Left lung (tissue), 10 donors: ENCODE measurements around the gene MAP3K5. TPM values are rescaled to one million over a fixed set of nuclear protein-coding genes. Genes with fewer than 3 reads are reported as not detected.

Experiments used
- ATAC-seq: fragments of 200-7000 bp; cut with Tn5 transposase; one replicate; pipeline ENCODE4 v1.9.1; 2020; ENCODE audit warnings: moderate library complexity
- DNase-seq, 4 donors: peaks; one replicate each; pipeline ENCODE4 v3.0.0-alpha.2; 2013 to 2020
- H3K27ac ChIP-seq, 2 donors: fragments of 200-600 bp; sonication (generic) in 1 of 2; one replicate each; pipeline versions ENCODE4 v1.5.0 to v1.8.0; 2020 to 2021
- H3K27me3 ChIP-seq, 2 donors: fragments of 200-600 bp; sonication (generic) in 1 of 2; one replicate each; pipeline versions ENCODE4 v1.5.0 to v1.8.0; 2020 to 2021
- H3K36me3 ChIP-seq, 2 donors: fragments of 200-600 bp; sonication (generic) in 1 of 2; one replicate each; pipeline versions ENCODE4 v1.5.0 to v1.8.0; 2020 to 2021
- H3K4me1 ChIP-seq, 2 donors: fragments of 200-600 bp; one replicate each; pipeline ENCODE4 v1.8.0; 2021
- H3K4me3 ChIP-seq, 2 donors: fragments of 200-600 bp; sonication (generic) in 1 of 2; one replicate each; pipeline versions ENCODE4 v1.5.0 to v1.8.0; 2020 to 2021; ENCODE audit warnings: mild to moderate bottlenecking in 1 of 2
- H3K9me3 ChIP-seq, 2 donors: fragments of 200-600 bp; sonication (generic) in 1 of 2; one replicate each; pipeline versions ENCODE4 v1.5.0 to v1.8.0; 2020 to 2021
- intact Hi-C, 2 donors: fragments of 100-400 bp; cut with DNase I; formaldehyde crosslinking; loops; one replicate each; pipeline versions ENCODE4 v1.11.2 to v1.14.2; 2022
- polyA plus RNA-seq, 6 donors: library from polyadenylated mRNA; unstranded; fragments of 120-200 nt; gene quantifications; one replicate each; pipeline ENCODE4 v1.2.1, GENCODE V29; 2013; ENCODE audit not compliant: insufficient read length in 6 of 6
- total RNA-seq, 2 donors: library from RNA; stranded (reverse); fragmentation: NEBNext Ultra II Directional; extraction: Animal tissue kit (Norgen Biotek cat#: 25700); gene quantifications; one replicate each; pipeline ENCODE4 v1.2.1, GENCODE V29; 2021
- TF ChIP-seq, protein P1 (sequence below), 2 donors: fragments of 200-600 bp; sonication (generic) in 1 of 2; IDR thresholded peaks; one replicate each; pipeline versions ENCODE4 v1.5.0 to v1.8.0; 2021; ENCODE audit warnings: antibody characterized with exemption in 2 of 2
- donor health status: DM: no; HTN: yes; CAD: no.
- donor health status: DM: no; HTN: no; CAD: no.

Gene MAP3K5
- total and polyA plus RNA-seq, 8 donors, result 6.3 to 27.7 (median 7.2) TPM

DNA sequence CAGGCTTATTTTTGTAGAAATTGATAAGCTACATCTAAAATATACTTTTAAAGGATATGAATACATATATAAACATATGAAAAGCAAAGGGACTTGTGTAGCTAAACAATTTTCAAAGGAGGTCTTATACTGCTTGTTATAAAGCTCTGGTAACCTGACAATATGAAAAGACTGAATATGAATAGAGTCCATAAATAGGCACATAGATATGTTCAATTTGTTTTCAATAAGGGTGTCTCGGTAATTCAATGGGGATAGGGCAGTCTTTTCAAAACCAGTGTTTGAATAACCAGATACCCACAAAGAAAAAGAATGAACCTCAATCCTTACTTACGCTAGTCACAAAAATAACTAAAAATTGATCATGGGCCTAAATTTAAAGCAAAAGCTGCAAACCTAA lies 9.3 kb upstream of the MAP3K5 start:
- ATAC-seq (no peak), DNase-seq (no peak)
- H3K4me3 ChIP-seq, result no peak overlapping the region
- H3K4me1 ChIP-seq, result no peaks in the 10 kb centered on the region
- TF ChIP-seq, protein P1, sequence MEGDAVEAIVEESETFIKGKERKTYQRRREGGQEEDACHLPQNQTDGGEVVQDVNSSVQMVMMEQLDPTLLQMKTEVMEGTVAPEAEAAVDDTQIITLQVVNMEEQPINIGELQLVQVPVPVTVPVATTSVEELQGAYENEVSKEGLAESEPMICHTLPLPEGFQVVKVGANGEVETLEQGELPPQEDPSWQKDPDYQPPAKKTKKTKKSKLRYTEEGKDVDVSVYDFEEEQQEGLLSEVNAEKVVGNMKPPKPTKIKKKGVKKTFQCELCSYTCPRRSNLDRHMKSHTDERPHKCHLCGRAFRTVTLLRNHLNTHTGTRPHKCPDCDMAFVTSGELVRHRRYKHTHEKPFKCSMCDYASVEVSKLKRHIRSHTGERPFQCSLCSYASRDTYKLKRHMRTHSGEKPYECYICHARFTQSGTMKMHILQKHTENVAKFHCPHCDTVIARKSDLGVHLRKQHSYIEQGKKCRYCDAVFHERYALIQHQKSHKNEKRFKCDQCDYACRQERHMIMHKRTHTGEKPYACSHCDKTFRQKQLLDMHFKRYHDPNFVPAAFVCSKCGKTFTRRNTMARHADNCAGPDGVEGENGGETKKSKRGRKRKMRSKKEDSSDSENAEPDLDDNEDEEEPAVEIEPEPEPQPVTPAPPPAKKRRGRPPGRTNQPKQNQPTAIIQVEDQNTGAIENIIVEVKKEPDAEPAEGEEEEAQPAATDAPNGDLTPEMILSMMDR (IDR thresholded peaks at IDR 0.05), result no peak
- no peak overlapping the region for H3K27ac ChIP-seq
- no peaks in the 10 kb centered on the region for H3K27me3 ChIP-seq
- intact Hi-C loops, result no loop called here
- H3K36me3 ChIP-seq, result no peaks in the 10 kb centered on the region
- H3K9me3 ChIP-seq, result no peaks in the 10 kb centered on the region

DNA sequence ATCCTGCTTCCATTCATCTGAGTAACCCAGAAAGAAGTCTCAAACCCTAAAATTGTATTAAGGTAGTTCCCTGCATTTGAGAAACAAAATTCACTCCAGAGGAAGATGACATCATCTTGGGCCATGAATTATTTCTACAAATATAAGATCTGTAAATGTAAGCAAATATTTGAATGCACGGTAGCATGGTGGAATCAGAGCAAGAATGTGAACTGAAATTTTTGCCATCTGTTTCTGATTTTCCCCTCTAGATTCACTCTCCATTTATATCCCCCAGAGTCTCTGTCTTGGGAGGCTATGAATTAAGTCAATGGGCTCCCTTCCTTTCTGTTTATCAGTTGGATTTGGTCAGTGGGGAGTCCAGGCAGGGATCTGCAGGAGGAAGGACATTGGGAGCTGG lies 5.8 kb upstream of the MAP3K5 start:
- Histone ChIP-seq H3K27ac (no peak overlapping the region), H3K27me3 (no peaks in the 10 kb centered on the region), H3K36me3 (no peaks in the 10 kb centered on the region), H3K9me3 (no peaks in the 10 kb centered on the region), H3K4me1 (peaks cover 0 to 6% of the 10 kb centered on the region in 2 donors), H3K4me3 (no peak overlapping the region)
- no peak for ATAC-seq
- no peak for DNase-seq
- intact Hi-C loops, result loop anchor here in 1 of 2 donors (10.0 kb wide), 1 partner anchor 193 kb away; no protein-coding TSS in a partner anchor
- TF ChIP-seq, protein P1 (IDR thresholded peaks at IDR 0.05), result no peak

DNA sequence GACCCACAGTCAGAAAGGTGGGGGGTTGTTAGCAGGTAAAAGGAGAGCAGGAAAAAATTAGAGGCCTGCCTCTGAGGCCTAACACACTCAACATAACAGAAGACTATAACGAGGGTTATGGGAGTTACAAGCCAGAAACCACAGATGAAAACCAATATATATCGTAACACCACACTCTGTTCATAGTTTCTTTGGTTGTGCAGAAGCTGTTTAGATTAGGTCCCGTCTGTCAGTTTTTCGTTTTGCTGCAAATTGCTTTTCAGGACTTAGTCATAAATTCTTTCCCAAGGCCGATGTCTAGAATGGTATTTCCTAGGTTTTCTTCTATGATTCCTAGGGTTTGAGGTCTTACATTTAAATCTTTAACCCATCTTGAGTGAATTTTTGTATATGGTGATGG lies 3.7 kb upstream of the MAP3K5 start:
- ATAC-seq, result no peak
- H3K36me3 ChIP-seq, result no peaks in the 10 kb centered on the region
- no peak overlapping the region for H3K27ac ChIP-seq
- intact Hi-C loops, result loop anchor here in 1 of 2 donors (10.0 kb wide), 1 partner anchor 191 kb away; no protein-coding TSS in a partner anchor
- peaks cover 0 to 10% of the 10 kb centered on the region in 2 donors for H3K4me1 ChIP-seq
- TF ChIP-seq, protein P1 (IDR thresholded peaks at IDR 0.05), result no peak
- H3K4me3 ChIP-seq, result no peak overlapping the region
- H3K27me3 ChIP-seq, result no peaks in the 10 kb centered on the region
- DNase-seq, result no peak
- no peaks in the 10 kb centered on the region for H3K9me3 ChIP-seq

DNA sequence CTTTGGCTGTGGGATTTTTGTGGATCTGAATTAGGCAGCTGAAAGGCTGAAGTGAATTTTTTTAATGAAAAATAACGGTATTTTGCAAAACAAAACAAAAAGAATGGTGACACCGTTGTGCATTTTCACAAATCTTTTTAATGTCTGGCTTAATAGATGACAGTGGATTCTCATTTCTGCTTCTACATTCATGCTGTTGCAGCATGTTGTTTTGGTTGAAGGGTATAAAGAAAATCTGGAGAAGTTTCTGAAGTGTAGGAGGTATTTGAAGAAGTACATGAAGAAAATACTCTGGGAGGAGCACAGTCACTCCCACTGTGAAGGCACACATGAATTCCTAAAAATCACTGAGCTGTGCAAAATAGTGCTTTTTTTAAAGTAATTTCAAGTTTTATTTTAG lies 3.1 kb upstream of the MAP3K5 start:
- Histone ChIP-seq H3K4me1 (peaks cover 0 to 16% of the 10 kb centered on the region in 2 donors), H3K27me3 (no peaks in the 10 kb centered on the region), H3K4me3 (no peak overlapping the region), H3K36me3 (no peaks in the 10 kb centered on the region), H3K9me3 (no peaks in the 10 kb centered on the region), H3K27ac (no peak overlapping the region)
- DNase-seq (no peak), ATAC-seq (no peak)
- intact Hi-C loops, result loop anchor here in 1 of 2 donors (10.0 kb wide), 1 partner anchor 191 kb away; no protein-coding TSS in a partner anchor
- TF ChIP-seq, protein P1 (IDR thresholded peaks at IDR 0.05), result no peak

DNA sequence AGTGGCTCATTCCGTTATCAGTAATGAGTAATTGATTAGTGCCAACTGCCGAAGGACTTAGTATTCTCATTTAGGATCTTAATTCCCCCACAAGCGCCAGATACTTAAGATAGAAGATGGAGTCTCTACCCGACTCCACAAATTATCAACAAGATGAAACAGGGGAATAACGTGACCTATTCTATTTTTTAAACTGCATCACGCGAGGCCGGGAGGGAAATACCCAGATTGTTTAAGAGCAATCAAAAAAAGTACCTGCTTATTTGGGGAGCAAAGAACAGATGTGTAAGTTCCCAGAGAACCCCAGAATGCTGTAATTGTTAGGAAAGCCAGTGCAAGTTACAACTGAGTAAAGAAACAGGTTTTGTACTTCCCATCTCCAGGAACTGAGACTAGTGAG lies 1.1 kb upstream of the MAP3K5 start:
- intact Hi-C loops, result loop anchor here in 1 of 2 donors (2.0 to 10.0 kb wide), 2 partner anchors 149 to 189 kb away; no protein-coding TSS in a partner anchor

More for the DNA sequence above, 1.1 kb upstream of the MAP3K5 start:
- TF ChIP-seq, protein P1 (IDR thresholded peaks at IDR 0.05), result no peak
- peaks cover 6 to 36% of the 10 kb centered on the region in 2 donors for H3K4me1 ChIP-seq
- peak overlapping the region; percentile 96 to 99 for H3K27ac ChIP-seq
- no peaks in the 10 kb centered on the region for H3K36me3 ChIP-seq
- H3K9me3 ChIP-seq, result no peaks in the 10 kb centered on the region
- peak overlapping the region; percentile 86 to 91 for H3K4me3 ChIP-seq
- ATAC-seq, result no peak
- H3K27me3 ChIP-seq, result no peaks in the 10 kb centered on the region
- no peak for DNase-seq
